GM10266 (cell line): ENCODE results near the gene GCHFR.

ENCODE experiments used
- DNase-seq: peaks from one replicate; pipeline ENCODE4 v3.0.0; 2012; ENCODE audit errors: extremely low spot score
- TF ChIP-seq, protein P1 (sequence below): IDR thresholded peaks from 2 replicates; pipeline ENCODE4 v1.5.1; 2012; ENCODE audit warnings: mild to moderate bottlenecking, low read depth; ENCODE audit not compliant: control insufficient read depth, insufficient read depth; ENCODE audit errors: missing control alignments

The GCHFR gene

DNA sequence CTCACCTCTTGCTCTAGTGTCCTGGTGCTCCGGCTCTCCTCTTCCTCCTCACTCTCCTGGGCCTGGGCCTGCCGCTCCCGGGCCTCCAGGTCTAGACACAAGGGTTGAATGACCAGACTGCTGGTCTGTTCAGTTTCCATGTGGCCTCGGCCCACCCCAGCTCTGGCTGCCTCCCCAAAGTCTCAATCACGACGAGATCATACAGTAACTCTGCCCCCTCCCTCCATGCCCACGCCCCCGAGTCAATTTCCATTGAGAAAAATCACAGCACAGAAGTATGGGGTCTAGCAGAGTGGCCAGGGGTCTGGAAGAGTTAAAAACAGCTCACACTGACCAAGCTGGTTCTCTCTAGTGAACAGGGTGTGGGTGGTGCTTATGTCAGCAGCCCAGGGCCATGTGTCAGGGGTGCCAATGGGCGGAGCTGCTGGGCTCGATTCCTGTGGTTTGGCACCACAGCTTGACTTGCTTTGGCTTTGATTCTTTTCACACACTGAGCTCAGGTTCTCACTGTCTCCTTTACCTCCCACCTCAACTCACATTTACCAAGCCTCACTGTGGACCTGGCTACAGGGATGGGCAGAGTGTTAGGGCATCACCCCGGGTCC, 12.8 kb downstream of the GCHFR start:
- TF ChIP-seq, protein P1, sequence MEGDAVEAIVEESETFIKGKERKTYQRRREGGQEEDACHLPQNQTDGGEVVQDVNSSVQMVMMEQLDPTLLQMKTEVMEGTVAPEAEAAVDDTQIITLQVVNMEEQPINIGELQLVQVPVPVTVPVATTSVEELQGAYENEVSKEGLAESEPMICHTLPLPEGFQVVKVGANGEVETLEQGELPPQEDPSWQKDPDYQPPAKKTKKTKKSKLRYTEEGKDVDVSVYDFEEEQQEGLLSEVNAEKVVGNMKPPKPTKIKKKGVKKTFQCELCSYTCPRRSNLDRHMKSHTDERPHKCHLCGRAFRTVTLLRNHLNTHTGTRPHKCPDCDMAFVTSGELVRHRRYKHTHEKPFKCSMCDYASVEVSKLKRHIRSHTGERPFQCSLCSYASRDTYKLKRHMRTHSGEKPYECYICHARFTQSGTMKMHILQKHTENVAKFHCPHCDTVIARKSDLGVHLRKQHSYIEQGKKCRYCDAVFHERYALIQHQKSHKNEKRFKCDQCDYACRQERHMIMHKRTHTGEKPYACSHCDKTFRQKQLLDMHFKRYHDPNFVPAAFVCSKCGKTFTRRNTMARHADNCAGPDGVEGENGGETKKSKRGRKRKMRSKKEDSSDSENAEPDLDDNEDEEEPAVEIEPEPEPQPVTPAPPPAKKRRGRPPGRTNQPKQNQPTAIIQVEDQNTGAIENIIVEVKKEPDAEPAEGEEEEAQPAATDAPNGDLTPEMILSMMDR = no peak
- no peak for DNase-seq

DNA sequence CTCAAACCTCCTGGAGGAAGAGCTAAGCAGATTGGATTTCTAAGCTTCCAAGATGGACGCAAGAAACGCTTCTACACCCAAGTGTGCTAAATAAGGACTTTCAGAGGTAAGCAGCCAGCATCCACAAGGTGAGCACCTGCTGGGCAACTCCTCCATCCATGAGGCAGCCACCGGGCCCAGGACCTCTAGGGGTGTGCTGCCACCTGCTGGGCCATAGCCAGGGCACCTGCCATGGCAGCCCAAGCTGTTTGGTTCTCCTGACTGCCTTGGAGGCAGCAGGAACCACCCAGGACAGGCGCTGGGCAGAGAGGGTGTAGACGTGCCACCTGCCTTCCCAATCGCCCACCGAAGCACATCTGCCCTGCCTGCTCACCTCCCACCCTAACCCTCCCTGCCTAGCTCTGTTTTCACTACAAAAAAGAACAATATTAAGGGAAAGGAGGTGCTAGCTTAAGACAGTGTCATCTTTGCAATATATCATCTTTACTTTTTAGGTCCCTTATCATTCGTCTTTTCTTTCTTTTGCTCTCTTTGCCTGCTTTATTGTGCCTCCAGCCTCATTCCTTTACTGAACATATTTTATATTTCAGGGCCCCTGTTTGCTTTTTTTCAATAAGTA, 18.9 kb downstream of the GCHFR start:
- DNase-seq = peak; percentile 68
- TF ChIP-seq, protein P1 = peak; percentile 95

DNA sequence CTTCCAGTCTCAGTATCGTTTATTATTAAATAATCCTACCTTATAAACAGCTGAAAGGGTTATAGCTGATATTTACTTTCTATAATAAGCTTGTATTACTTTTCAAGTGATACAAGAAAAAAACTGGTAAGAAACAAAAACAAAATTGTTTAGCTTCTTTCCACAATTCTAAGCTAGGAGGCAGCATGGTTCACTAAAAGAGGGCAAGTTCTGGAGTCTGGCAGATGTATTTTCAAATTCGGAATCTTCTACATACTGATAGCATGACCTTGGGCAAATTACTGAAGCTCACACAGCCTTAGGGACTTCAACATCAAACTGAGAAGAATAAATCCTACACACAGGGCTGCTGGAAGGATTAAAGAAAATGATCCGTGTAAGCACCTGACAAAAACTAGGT, 21.3 kb downstream of the GCHFR start:
- TF ChIP-seq, protein P1 = no peak
- no peak for DNase-seq

DNA sequence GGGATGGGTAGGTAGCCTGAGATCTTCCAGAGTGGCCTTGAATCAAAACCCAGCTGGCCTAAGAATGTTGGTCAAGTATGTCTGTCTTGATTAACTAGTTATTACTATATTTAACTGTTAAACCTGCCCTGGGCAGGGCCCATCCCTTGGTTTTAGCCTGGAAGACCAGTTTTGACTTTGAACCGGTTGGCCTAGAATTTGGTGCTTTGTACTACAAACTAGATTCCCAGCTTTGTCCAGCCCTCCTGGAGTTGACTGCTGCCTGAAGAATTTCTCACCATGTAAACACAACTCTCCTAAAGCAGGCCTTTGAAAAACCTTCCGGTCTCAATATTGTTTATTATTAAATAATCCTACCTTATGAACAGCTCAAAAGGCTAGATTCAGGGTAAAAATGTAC, 21.9 kb downstream of the GCHFR start:
- DNase-seq = no peak
- TF ChIP-seq, protein P1 = no peak

DNA sequence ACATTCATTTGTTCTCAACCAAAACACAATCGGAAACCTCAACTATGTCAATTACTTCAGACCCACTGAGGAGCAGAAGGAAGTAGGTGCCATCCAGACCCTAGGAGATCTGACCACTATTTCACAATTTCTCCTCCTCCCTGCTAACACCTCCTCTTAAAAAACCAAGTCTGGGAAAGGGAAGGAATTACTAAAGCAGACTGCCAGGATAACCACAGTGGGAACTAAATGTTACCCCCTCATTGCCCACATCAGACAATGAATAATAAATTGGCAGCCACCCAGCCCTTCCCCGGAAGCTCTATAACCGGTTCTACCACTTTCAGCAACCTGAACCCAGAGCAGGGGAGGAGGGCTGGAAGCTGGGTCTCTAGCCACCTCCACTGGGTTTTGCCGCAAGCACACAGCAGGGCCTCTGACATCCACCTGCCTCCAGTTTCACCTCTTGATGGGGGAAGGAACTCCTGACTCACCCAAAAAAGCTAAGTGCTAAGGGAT, 23.5 kb downstream of the GCHFR start:
- DNase-seq = no peak
- TF ChIP-seq, protein P1 = no peak

DNA sequence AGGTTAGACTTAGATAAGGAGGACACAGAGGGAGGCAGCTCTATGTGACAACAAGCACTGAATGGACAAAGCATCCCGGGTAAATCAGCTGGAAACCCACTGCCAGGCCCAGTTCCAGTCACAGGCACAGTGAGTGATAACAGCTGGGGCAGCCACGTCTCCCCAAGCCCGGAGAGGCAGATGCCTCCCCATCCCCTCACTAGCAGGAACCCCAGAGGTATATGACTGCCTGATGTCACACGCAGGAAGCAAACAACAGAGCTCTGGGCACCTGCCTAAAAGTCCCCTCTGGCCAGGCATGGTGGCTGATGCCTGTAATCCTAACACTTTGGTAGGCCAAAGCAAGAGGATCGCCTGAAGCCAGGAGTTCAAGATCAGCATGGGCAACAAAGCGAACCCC, 24.1 kb downstream of the GCHFR start:
- DNase-seq = no peak
- TF ChIP-seq, protein P1 = no peak

DNA sequence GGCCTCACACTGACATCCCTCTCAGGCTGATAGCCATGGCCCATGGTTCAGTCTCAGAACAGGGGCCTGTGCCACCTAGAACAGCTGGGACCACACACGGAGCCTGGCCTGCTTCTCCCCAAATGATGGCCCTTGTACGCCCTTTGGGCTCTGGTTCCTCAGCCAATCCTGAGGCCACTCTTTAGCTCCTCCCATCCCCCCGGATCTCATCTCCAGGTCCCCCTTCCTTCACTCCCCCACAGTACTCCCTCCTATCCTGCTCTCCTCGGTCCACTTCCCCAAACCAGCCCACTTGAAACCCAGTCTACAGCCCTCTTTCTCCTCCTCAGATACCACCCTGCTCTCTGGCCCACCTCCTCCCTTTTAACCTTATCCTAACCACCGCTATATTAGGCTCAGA, 25.3 kb downstream of the GCHFR start:
- no peak for DNase-seq
- TF ChIP-seq, protein P1 = no peak
